Uterus (tissue), 4 donors: ENCODE data around the gene BTN1A1. TPM values are rescaled to one million over a fixed set of nuclear protein-coding genes. Genes with fewer than 3 reads are reported as not detected.

Experiments used
- DNase-seq, 2 donors: peaks; one replicate each; pipeline ENCODE4 v3.0.0-alpha.2; 2019 to 2020
- H3K27ac ChIP-seq, 2 donors: fragments of 200-600 bp; sonication (generic); 1 replicate in 1 of 2; 2 replicates in 1 of 2; pipeline ENCODE4 v1.5.1; 2016 to 2018
- H3K27me3 ChIP-seq, 2 donors: fragments of 200-600 bp; sonication (generic); one replicate each; pipeline ENCODE4 v1.5.1; 2018 to 2019; ENCODE audit warnings: control low read depth in 1 of 2
- H3K36me3 ChIP-seq, 2 donors: fragments of 200-600 bp; sonication (generic); one replicate each; pipeline ENCODE4 v1.5.1; 2019; ENCODE audit warnings: control low read depth in 1 of 2
- H3K4me1 ChIP-seq, 2 donors: fragments of 200-600 bp; sonication (generic); one replicate each; pipeline ENCODE4 v1.5.1; 2018 to 2019; ENCODE audit warnings: control low read depth in 1 of 2
- H3K4me3 ChIP-seq, 2 donors: fragments of 200-600 bp; sonication (generic); 1 replicate in 1 of 2; 2 replicates in 1 of 2; pipeline ENCODE4 v1.5.1; 2018 to 2019; ENCODE audit warnings: mild to moderate bottlenecking in 1 of 2
- H3K9me3 ChIP-seq, 2 donors: fragments of 200-600 bp; sonication (generic); one replicate each; pipeline ENCODE4 v1.5.1; 2019; ENCODE audit warnings: control low read depth in 1 of 2
- CTCF ChIP-seq, 4 experiments: fragments of 200-600 bp in 2 of 4; fragments of 450-650 bp in 2 of 4; sonication (generic) in 2 of 4; IDR thresholded peaks; one replicate each; pipeline ENCODE4 v1.5.1; 2016 to 2019; ENCODE audit warnings: antibody characterized with exemption in 4 of 4, mild to moderate bottlenecking in 2 of 4, moderate library complexity in 1 of 4
- POLR2A ChIP-seq, 2 donors: fragments of 450-650 bp; IDR thresholded peaks; one replicate each; pipeline ENCODE4 v1.6.1; 2016; ENCODE audit warnings: antibody characterized with exemption in 2 of 2, mild to moderate bottlenecking in 1 of 2, moderate library complexity in 1 of 2
- intact Hi-C: fragments of 100-400 bp; cut with DNase I; formaldehyde crosslinking; loops from one replicate; pipeline ENCODE4 v1.15.1; 2023; ENCODE audit warnings: low total_unique reads
- total RNA-seq, 4 donors: library from RNA; depleted of rRNA in 3 of 4; stranded (reverse); fragments of >200 nt in 3 of 4; gene quantifications; one replicate each; pipeline versions ENCODE4 v1.1.0 to v1.2.4, GENCODE V29; 2014 to 2023
- donor health status: DM: yes; HTN: yes; CAD: no.

Gene BTN1A1
- under 1 TPM in 1 of 4 donors, not detected in 3; 0.07 TPM for total RNA-seq

- Histone ChIP-seq H3K27me3 (no peaks in the 10 kb centered on the region), H3K36me3 (no peaks in the 10 kb centered on the region), H3K4me3 (no peak within 1 kb of the TSS), H3K4me1 (peaks cover 0 to 7% of the 10 kb centered on the region in 2 donors), H3K9me3 (no peaks in the 10 kb centered on the region), H3K27ac (no peak within 1 kb of the TSS)
- intact Hi-C loops: no loop called here
- DNase-seq: no peak
- TF ChIP-seq POLR2A (IDR thresholded peaks at IDR 0.05): no peak
- no peak for TF ChIP-seq CTCF (IDR thresholded peaks at IDR 0.05)
Observed at GRCh38 chr6:26500102-26500501, at the start of gene BTN1A1. Gene BTN1A1, plus strand, starts transcription at chr6:26500303. Its CDS starts 984 bp downstream, at chr6:26501287.

- Histone ChIP-seq H3K4me1 (no peaks in the 10 kb centered on the region), H3K9me3 (no peaks in the 10 kb centered on the region), H3K4me3 (no peak overlapping the region), H3K27ac (no peak overlapping the region), H3K27me3 (no peaks in the 10 kb centered on the region), H3K36me3 (no peaks in the 10 kb centered on the region)
- DNase-seq: no peak
- intact Hi-C loops: no loop called here
- TF ChIP-seq POLR2A (IDR thresholded peaks at IDR 0.05) (no peak), CTCF (IDR thresholded peaks at IDR 0.05) (no peak)
Observed at GRCh38 chr6:26452631-26453235, 47.4 kb upstream of the BTN1A1 start.

- no peaks in the 10 kb centered on the region for H3K9me3 ChIP-seq
- intact Hi-C loops: no loop called here
- TF ChIP-seq CTCF (IDR thresholded peaks at IDR 0.05): no peak
- TF ChIP-seq POLR2A (IDR thresholded peaks at IDR 0.05): no peak
Observed at GRCh38 chr6:26454631-26455030, 45.5 kb upstream of the BTN1A1 start.

GRCh38 chr6:26455357-26455970 lies 44.6 kb upstream of the BTN1A1 start:
- Histone ChIP-seq H3K4me1 (peaks cover 6 to 12% of the 10 kb centered on the region in 2 donors), H3K27me3 (no peaks in the 10 kb centered on the region), H3K36me3 (no peaks in the 10 kb centered on the region), H3K4me3 (no peak overlapping the region), H3K9me3 (no peaks in the 10 kb centered on the region), H3K27ac (no peak overlapping the region)
- intact Hi-C loops: no loop called here
- TF ChIP-seq CTCF (IDR thresholded peaks at IDR 0.05) (no peak), POLR2A (IDR thresholded peaks at IDR 0.05) (no peak)
- DNase-seq: no peak

More at GRCh38 chr6:26454631-26455030, 45.5 kb upstream of the BTN1A1 start:
- Histone ChIP-seq H3K36me3 (no peaks in the 10 kb centered on the region), H3K27me3 (no peaks in the 10 kb centered on the region), H3K27ac (no peak overlapping the region), H3K4me3 (no peak overlapping the region), H3K4me1 (peaks cover 0 to 5% of the 10 kb centered on the region in 2 donors)
- no peak for DNase-seq

GRCh38 chr6:26457264-26457805 lies 42.8 kb upstream of the BTN1A1 start:
- no peaks in the 10 kb centered on the region for H3K27me3 ChIP-seq
- no peaks in the 10 kb centered on the region for H3K36me3 ChIP-seq
- intact Hi-C loops: no loop called here
- peak; percentile 40 to 44 for DNase-seq
- peak overlapping the region; percentile 60 to 91 for H3K4me3 ChIP-seq
- no peaks in the 10 kb centered on the region for H3K9me3 ChIP-seq
- TF ChIP-seq CTCF (IDR thresholded peaks at IDR 0.05) (no peak), POLR2A (IDR thresholded peaks at IDR 0.05) (no peak)
- peak overlapping the region; percentile 90 to 93 for H3K27ac ChIP-seq
- peaks cover 12% of the 10 kb centered on the region in 2 donors for H3K4me1 ChIP-seq
